PC-9 (cell line): ENCODE results near the gene CFAP97D1. TPM values are rescaled to one million over a fixed set of nuclear protein-coding genes. Genes with fewer than 3 reads are reported as not detected.

Experiments
- BruUV-seq: library from RNA; stranded (reverse); fragments of 400-500 nt; replicated peaks from 2 replicates; lab custom pipeline; 2021; lab: Mats Ljungman, UMichigan
- CTCF ChIA-PET: fragments of 300-600 bp; sonication (Branson Sonifier 250); formaldehyde crosslinking; loops from one replicate; lab custom pipeline; 2022; ENCODE audit warnings: antibody characterized with exemption; lab: Charles Lee
- POLR2A ChIA-PET: fragments of 300-600 bp; sonication (Branson Sonifier 250); formaldehyde crosslinking; loops from one replicate; lab custom pipeline; 2022; ENCODE audit warnings: antibody characterized with exemption; ENCODE audit not compliant: unreplicated experiment; lab: Charles Lee
- DNase-seq, 2 experiments: peaks; one replicate each; pipeline versions ENCODE4 v3.0.0 to v3.0.0-alpha.2; 2015 to 2022; ENCODE audit warnings: mixed read lengths in 1 of 2
- H2AFZ ChIP-seq: fragments of 200-600 bp; sonication (generic); 2 replicates; pipeline ENCODE4 v1.8.1; 2017; ENCODE audit warnings: antibody characterized with exemption
- H3F3A ChIP-seq: fragments of 200-600 bp; sonication (generic); 2 replicates; pipeline ENCODE4 v1.8.1; 2017; ENCODE audit warnings: antibody characterized with exemption, mild to moderate bottlenecking, low read depth; ENCODE audit not compliant: insufficient read depth
- H3K27ac ChIP-seq: fragments of 200-600 bp; sonication (generic); 2 replicates; pipeline ENCODE4 v1.6.1; 2016; ENCODE audit warnings: mixed run types
- H3K27me3 ChIP-seq: fragments of 200-600 bp; sonication (generic); 2 replicates; pipeline ENCODE4 v1.6.1; 2016; ENCODE audit warnings: low read depth, mixed run types; ENCODE audit not compliant: insufficient read depth
- H3K36me3 ChIP-seq: fragments of 200-600 bp; sonication (generic); 2 replicates; pipeline ENCODE4 v1.6.1; 2016; ENCODE audit warnings: low read depth, mixed run types
- H3K4me1 ChIP-seq: fragments of 200-600 bp; sonication (generic); replicated peaks from 2 replicates; pipeline ENCODE4 v1.6.1; 2016; ENCODE audit warnings: mixed run types; ENCODE audit not compliant: insufficient read depth
- H3K4me2 ChIP-seq: fragments of 200-600 bp; sonication (generic); 2 replicates; pipeline ENCODE4 v1.6.1; 2017; ENCODE audit warnings: mixed run types
- H3K4me3 ChIP-seq: fragments of 200-600 bp; sonication (generic); 2 replicates; pipeline ENCODE4 v1.6.1; 2016; ENCODE audit warnings: mixed run types
- H3K79me2 ChIP-seq: fragments of 200-600 bp; sonication (generic); 2 replicates; pipeline ENCODE4 v1.6.1; 2017; ENCODE audit warnings: low read depth, mixed run types
- H3K9me2 ChIP-seq: fragments of 200-600 bp; sonication (generic); 2 replicates; pipeline ENCODE4 v1.8.1; 2017; ENCODE audit warnings: mild to moderate bottlenecking; ENCODE audit not compliant: insufficient read depth
- H3K9me3 ChIP-seq: fragments of 200-600 bp; sonication (generic); 2 replicates; pipeline ENCODE4 v1.8.1; 2016; ENCODE audit warnings: low read depth; ENCODE audit not compliant: insufficient read depth
- H4K20me1 ChIP-seq: fragments of 200-600 bp; sonication (generic); 2 replicates; pipeline ENCODE4 v1.8.1; 2017; ENCODE audit not compliant: insufficient read depth
- CTCF ChIP-seq: fragments of 200-600 bp; sonication (generic); conservative IDR thresholded peaks from 2 replicates; pipeline ENCODE4 v1.6.1; 2017; ENCODE audit warnings: mixed run types, antibody characterized with exemption, mild to moderate bottlenecking, moderate library complexity
- EZH2 ChIP-seq: fragments of 200-600 bp; sonication (generic); IDR thresholded peaks from 2 replicates; pipeline ENCODE4 v1.8.0; 2017; ENCODE audit warnings: antibody characterized with exemption, low read depth
- intact Hi-C: fragments of 100-400 bp; cut with micrococcal nuclease; formaldehyde crosslinking; loops from one replicate; pipeline ENCODE4 v1.10.0; 2022; ENCODE audit not compliant: unreplicated experiment
- total RNA-seq: library from RNA; stranded (reverse); gene quantifications from 2 replicates; pipeline ENCODE4 v1.2.3, GENCODE V29; 2021

The CFAP97D1 gene
- total RNA-seq, 1 experiment from 2014 or later = not detected

- intact Hi-C loops = no loop called here
- no peak overlapping the region for H3K4me2 ChIP-seq
- no peak overlapping the region for H3K27ac ChIP-seq
- H2AFZ ChIP-seq = no peak overlapping the region
- H3K4me3 ChIP-seq = no peak overlapping the region
- H3K9me3 ChIP-seq = no peaks in the 10 kb centered on the region
- peaks cover 12% of the 10 kb centered on the region for H3K79me2 ChIP-seq
- CTCF ChIA-PET = no interaction called here
- DNase-seq = no peak
- H3K36me3 ChIP-seq = peaks cover 12% of the 10 kb centered on the region; the same call in 1 of the 2 replicates
- no peaks in the 10 kb centered on the region for H3K4me1 ChIP-seq
- no peaks in the 10 kb centered on the region for H3K9me2 ChIP-seq
- no peaks in the 10 kb centered on the region for H3K27me3 ChIP-seq
- POLR2A ChIA-PET = no interaction called here
- peaks cover 26% of the 10 kb centered on the region; the same call in 1 of the 2 replicates for H3F3A ChIP-seq
- no TSS peak for BruUV-seq
- H4K20me1 ChIP-seq = no peaks in the 10 kb centered on the region
- TF ChIP-seq EZH2 (no peak), CTCF (no peak)
Measured at GRCh38 chr17:43771463-43771862, 8.8 kb upstream of the CFAP97D1 start.

GRCh38 chr17:43772877-43773648 lies 7.2 kb upstream of the CFAP97D1 start:
- H4K20me1 ChIP-seq = no peaks in the 10 kb centered on the region; the same call in 1 of the 2 replicates
- H3K9me3 ChIP-seq = no peaks in the 10 kb centered on the region
- H3K4me1 ChIP-seq = peaks cover 10% of the 10 kb centered on the region
- CTCF ChIA-PET = no interaction called here
- POLR2A ChIA-PET = no interaction called here
- peaks cover 26% of the 10 kb centered on the region for H3K79me2 ChIP-seq
- no peaks in the 10 kb centered on the region for H3K9me2 ChIP-seq
- intact Hi-C loops = no loop called here
- no peak for TF ChIP-seq CTCF
- no peak for TF ChIP-seq EZH2
- no peak for DNase-seq
- H3K4me3 ChIP-seq = no peak overlapping the region
- no peak overlapping the region for H3K27ac ChIP-seq
- no peak overlapping the region for H2AFZ ChIP-seq
- H3K36me3 ChIP-seq = peaks cover 12% of the 10 kb centered on the region; the same call in 1 of the 2 replicates
- BruUV-seq = no TSS peak
- no peaks in the 10 kb centered on the region for H3K27me3 ChIP-seq
- H3K4me2 ChIP-seq = no peak overlapping the region
- peaks cover 20% of the 10 kb centered on the region; the same call in 1 of the 2 replicates for H3F3A ChIP-seq

GRCh38 chr17:43774304-43775250 lies 5.7 kb upstream of the CFAP97D1 start:
- DNase-seq = no peak
- Histone ChIP-seq H3K4me3 (no peak overlapping the region), H3K27me3 (peaks cover 3% of the 10 kb centered on the region; the same call in 1 of the 2 replicates), H3K9me2 (no peaks in the 10 kb centered on the region), H3K4me2 (no peak overlapping the region), H4K20me1 (no peaks in the 10 kb centered on the region; the same call in 1 of the 2 replicates), H3K9me3 (no peaks in the 10 kb centered on the region), H3K36me3 (peaks cover 8% of the 10 kb centered on the region; the same call in 1 of the 2 replicates), H3K4me1 (peaks cover 14% of the 10 kb centered on the region), H3K27ac (no peak overlapping the region), H3F3A (peaks cover 10% of the 10 kb centered on the region; the same call in 1 of the 2 replicates), H3K79me2 (peaks cover 27% of the 10 kb centered on the region), H2AFZ (no peak overlapping the region)
- intact Hi-C loops = no loop called here
- ChIA-PET CTCF (no interaction called here), POLR2A (no interaction called here)
- TF ChIP-seq CTCF (no peak), EZH2 (no peak)
- BruUV-seq = no TSS peak
